A549 (cell line): ENCODE data around the gene SMOC1.

Experiments
- BCL3 ChIP-seq: fragments of >200 bp; sonication (Bioruptor Twin); formaldehyde crosslinking; IDR thresholded peaks from 3 replicates; pipeline ENCODE4 v1.6.1; 2016
- CEBPB ChIP-seq, 2 experiments: fragments of >200 bp in 1 of 2; sonication (Bioruptor Twin) in 1 of 2; formaldehyde crosslinking in 1 of 2; IDR thresholded peaks; 2 replicates each; pipeline ENCODE4 v1.6.1; 2012 to 2016
- CTCF ChIP-seq: fragments of >200 bp; sonication (Bioruptor Twin); formaldehyde crosslinking; IDR thresholded peaks from 3 replicates; pipeline ENCODE4 v1.5.1; 2016
- EP300 ChIP-seq, 2 experiments: fragments of >200 bp; sonication (Bioruptor Twin); formaldehyde crosslinking; IDR thresholded peaks; 2 replicates in 1 of 2; 3 replicates in 1 of 2; pipeline ENCODE4 v1.6.1; 2016 to 2017
- FOSL2 ChIP-seq, 2 experiments: fragments of 450-650 bp in 1 of 2; fragments of >200 bp in 1 of 2; sonication (Bioruptor Twin) in 1 of 2; formaldehyde crosslinking; IDR thresholded peaks; 2 replicates each; pipeline versions ENCODE4 v1.5.0 to v1.6.1; 2016 to 2020; ENCODE audit warnings: mild to moderate bottlenecking in 1 of 2, moderate library complexity in 1 of 2
- JUN ChIP-seq, 2 experiments: fragments of >200 bp; sonication (Bioruptor Twin); formaldehyde crosslinking; IDR thresholded peaks; 2 replicates in 1 of 2; 3 replicates in 1 of 2; pipeline ENCODE4 v1.6.1; 2016 to 2017
- MAZ ChIP-seq: fragments of 150-350 bp; IDR thresholded peaks from 2 replicates; pipeline ENCODE4 v1.6.1; 2014; ENCODE audit warnings: antibody characterized with exemption, low read depth, low read length, borderline replicate concordance
- PHF8 ChIP-seq: fragments of 200-600 bp; sonication (generic); IDR thresholded peaks from 2 replicates; pipeline ENCODE4 v1.6.1; 2016; ENCODE audit warnings: low read depth, mild to moderate bottlenecking, antibody characterized with exemption, moderate library complexity, borderline replicate concordance
- POLR2A ChIP-seq: IDR thresholded peaks from 2 replicates; pipeline ENCODE4 v1.6.1; 2012; ENCODE audit warnings: mild to moderate bottlenecking, low read length
- RARB ChIP-seq: fragments of 250-450 bp; sonication (Bioruptor Pico); IDR thresholded peaks from 2 replicates; pipeline ENCODE4 v1.8.0; 2021; ENCODE audit warnings: mild to moderate bottlenecking, moderate library complexity
- RCOR1 ChIP-seq: fragments of 150-350 bp; IDR thresholded peaks from 2 replicates; pipeline ENCODE4 v1.6.1; 2014; ENCODE audit warnings: antibody characterized with exemption, low read length, low read depth
- REST ChIP-seq: fragments of 200-600 bp; sonication (generic); IDR thresholded peaks from 2 replicates; pipeline ENCODE4 v1.6.1; 2016; ENCODE audit warnings: antibody characterized with exemption, mild to moderate bottlenecking, moderate library complexity
- SMC3 ChIP-seq: fragments of >200 bp; sonication (Bioruptor Twin); formaldehyde crosslinking; IDR thresholded peaks from 3 replicates; pipeline ENCODE4 v1.6.1; 2018; ENCODE audit warnings: inconsistent platforms
- SREBF2 ChIP-seq: fragments of 450-650 bp; IDR thresholded peaks from 2 replicates; pipeline ENCODE4 v1.6.1; 2014; ENCODE audit warnings: mild to moderate bottlenecking, moderate library complexity

GRCh38 chr14:70059545-70059944, 180.3 kb downstream of the SMOC1 start:
- TF ChIP-seq CTCF (no peak), JUN (IDR thresholded peaks at IDR 0.05) (no peak), REST (no peak), BCL3 (no peak), EP300 (IDR thresholded peaks at IDR 0.05) (no peak), CEBPB (IDR thresholded peaks at IDR 0.05) (no peak), FOSL2 (IDR thresholded peaks at IDR 0.05) (no peak), FOSL2 (CRISPR knock-in tag; IDR thresholded peaks at IDR 0.05) (no peak), SMC3 (no peak), PHF8 (no peak), MAZ (no peak), POLR2A (no peak), RCOR1 (no peak), RARB (CRISPR knock-in tag) (no peak), SREBF2 (no peak)
